Natural killer cell (primary cell): ENCODE results near the gene LARP1. TPM values are rescaled to one million over a fixed set of nuclear protein-coding genes. Genes with fewer than 3 reads are reported as not detected.

Source experiments
- ATAC-seq, 3 donors: fragments of 150-1000 bp in 2 of 3; fragments of 200-7000 bp in 1 of 3; cut with Tn5 transposase; 1 replicate in 1 of 3; 2 replicates in 2 of 3; pipeline ENCODE4 v1.10.0; 2021; ENCODE audit warnings: mild to moderate bottlenecking in 2 of 3, moderate library complexity in 2 of 3
- DNase-seq, 2 donors: peaks; one replicate each; pipeline versions ENCODE4 v3.0.0 to v3.0.0-alpha.2; 2013 to 2021; ENCODE audit warnings: mixed read lengths in 1 of 2
- H3K27ac ChIP-seq: one replicate; pipeline ENCODE4 v1.5.1; 2013; ENCODE audit warnings: mild to moderate bottlenecking, low read length
- H3K27me3 ChIP-seq: one replicate; pipeline ENCODE4 v1.6.1; 2013; ENCODE audit warnings: low read length; ENCODE audit not compliant: control insufficient read depth, insufficient read depth
- H3K36me3 ChIP-seq: one replicate; pipeline ENCODE4 v1.6.1; 2013; ENCODE audit warnings: low read length; ENCODE audit not compliant: control insufficient read depth, insufficient read depth
- H3K4me1 ChIP-seq: one replicate; pipeline ENCODE4 v1.6.1; 2013; ENCODE audit warnings: low read length; ENCODE audit not compliant: control insufficient read depth, insufficient read depth
- H3K4me3 ChIP-seq: one replicate; pipeline ENCODE4 v1.5.1; 2013; ENCODE audit warnings: low read length
- H3K9me3 ChIP-seq: one replicate; pipeline ENCODE4 v1.6.1; 2013; ENCODE audit warnings: low read length; ENCODE audit not compliant: control insufficient read depth, insufficient read depth
- H3K27ac Mint-ChIP-seq, 2 donors: one replicate each; pipeline ENCODE4 v1.8.0; 2022; ENCODE audit warnings: mild to moderate bottlenecking in 2 of 2, mixed read lengths in 2 of 2, moderate library complexity in 1 of 2
- H3K27me3 Mint-ChIP-seq, 2 donors: one replicate each; pipeline ENCODE4 v1.8.0; 2022; ENCODE audit warnings: low read depth in 2 of 2, mixed read lengths in 2 of 2
- H3K36me3 Mint-ChIP-seq: one replicate; pipeline ENCODE4 v1.8.0; 2022; ENCODE audit warnings: mixed read lengths
- H3K4me1 Mint-ChIP-seq, 2 donors: one replicate each; pipeline ENCODE4 v1.8.0; 2022; ENCODE audit warnings: mixed read lengths in 2 of 2
- H3K4me3 Mint-ChIP-seq: one replicate; pipeline ENCODE4 v1.8.0; 2022; ENCODE audit warnings: mild to moderate bottlenecking, moderate library complexity, mixed read lengths
- H3K9me3 Mint-ChIP-seq, 2 donors: one replicate each; pipeline ENCODE4 v1.8.0; 2022; ENCODE audit warnings: mixed read lengths in 2 of 2
- CTCF ChIP-seq: fragments of 200-600 bp; IDR thresholded peaks from one replicate; pipeline ENCODE4 v1.8.0; 2022; ENCODE audit warnings: antibody characterized with exemption
- WGBS: methylation state at CpG from one replicate; pipeline ENCODE4 v1.1.7; 2013; ENCODE audit warnings: missing lambda C conversion rate; ENCODE audit not compliant: insufficient coverage; 5-methylcytosine and 5-hydroxymethylcytosine counted together
- intact Hi-C: fragments of 100-400 bp; cut with micrococcal nuclease; formaldehyde crosslinking; loops from one replicate; pipeline ENCODE4 v1.14.2; 2022
- total RNA-seq, 4 donors: library from RNA; stranded (reverse); fragments of 120-200 nt in 1 of 4; gene quantifications; one replicate each; pipeline versions ENCODE4 v1.2.3 to v1.2.4, GENCODE V29; 2013 to 2022

The LARP1 gene
- total RNA-seq, 3 donors from 2014 or later (not counting 1 experiment from before 2014, with no cell fraction given), result 103 to 117 (median 112) TPM

- TF ChIP-seq CTCF, result no peak
- Mint-ChIP-seq H3K4me1 (peaks cover 35 to 46% of the 10 kb centered on the region in 2 donors), H3K36me3 (peaks cover 2% of the 10 kb centered on the region), H3K27me3 (no peaks in the 10 kb centered on the region), H3K9me3 (no peaks in the 10 kb centered on the region), H3K27ac (peak overlapping the region in 1 of 2 donors; percentile 40), H3K4me3 (no peak overlapping the region)
- intact Hi-C loops, result no loop called here
- DNase-seq, result no peak
- Histone ChIP-seq H3K27ac (no peak overlapping the region), H3K4me3 (no peak overlapping the region), H3K4me1 (peaks cover 6% of the 10 kb centered on the region), H3K27me3 (no peaks in the 10 kb centered on the region), H3K36me3 (peaks cover 31% of the 10 kb centered on the region), H3K9me3 (no peaks in the 10 kb centered on the region)
- no peak for ATAC-seq
- WGBS, result 82% methylated on average over 5 of the region's 5 CpGs
These were observed 110.4 kb downstream of the LARP1 start for GRCh38 chr5:154865466-154866184.

GRCh38 chr5:154866841-154867240 is 111.7 kb downstream of the LARP1 start:
- H3K4me1 Mint-ChIP-seq, result peaks cover 27 to 34% of the 10 kb centered on the region in 2 donors

More at GRCh38 chr5:154866841-154867240, 111.7 kb downstream of the LARP1 start:
- no peaks in the 10 kb centered on the region for H3K27me3 Mint-ChIP-seq
- intact Hi-C loops, result no loop called here
- no peaks in the 10 kb centered on the region for H3K9me3 Mint-ChIP-seq
- no peak overlapping the region for H3K4me3 Mint-ChIP-seq
- no peaks in the 10 kb centered on the region for H3K9me3 ChIP-seq
- no peak for ATAC-seq
- no peak for TF ChIP-seq CTCF
- H3K4me1 ChIP-seq, result peaks cover 6% of the 10 kb centered on the region
- peaks cover 40% of the 10 kb centered on the region for H3K36me3 ChIP-seq
- peak overlapping the region in 1 of 2 donors; percentile 10 for H3K27ac Mint-ChIP-seq
- no peaks in the 10 kb centered on the region for H3K27me3 ChIP-seq
- WGBS, result 94% methylated on average over 1 of the region's 2 CpGs
- H3K36me3 Mint-ChIP-seq, result peaks cover 11% of the 10 kb centered on the region
- DNase-seq, result no peak
- no peak overlapping the region for H3K27ac ChIP-seq
- no peak overlapping the region for H3K4me3 ChIP-seq

Other genes with a start within 250 kb of the LARP1 start
- 1 to 10 TPM in 2 of 3 donors, under 1 TPM in 1; 0.48 to 2.9 (median 1.4) TPM for gene FAXDC2, start 95.2 kb downstream of the LARP1 start, total RNA-seq
- 100 to 1,000 TPM; 115 to 128 (median 124) TPM for gene CNOT8, start 103.2 kb downstream of the LARP1 start, total RNA-seq
- gene GEMIN5, start 182.8 kb downstream of the LARP1 start, total RNA-seq, result 10 to 100 TPM in 1 of 3 donors, 1 to 10 TPM in 2; 6.3 to 12.7 (median 7.8) TPM
- 10 to 100 TPM; 30.5 to 38.0 (median 30.9) TPM for gene MRPL22, start 185.7 kb downstream of the LARP1 start, total RNA-seq